Central memory CD8-positive, alpha-beta T cell (primary cell): ENCODE results near the gene LIPA.

ENCODE experiments used
- ATAC-seq: fragments of 150-1000 bp; cut with Tn5 transposase; replicated peaks from 2 replicates; pipeline ENCODE4 v1.10.0; 2022; ENCODE audit warnings: mild to moderate bottlenecking, moderate FRiP score, moderate number of reproducible peaks; ENCODE audit not compliant: poor library complexity, severe bottlenecking; ENCODE audit errors: extremely low read depth
- DNase-seq, 2 donors: peaks; one replicate each; pipeline ENCODE4 v3.0.0; 2021; ENCODE audit warnings: low spot score in 2 of 2
- H3K27ac Mint-ChIP-seq: one replicate; pipeline ENCODE4 v1.8.0; 2022; ENCODE audit warnings: low read depth, mild to moderate bottlenecking, moderate library complexity, mixed read lengths
- H3K27me3 Mint-ChIP-seq: one replicate; pipeline ENCODE4 v1.8.0; 2022; ENCODE audit warnings: mixed read lengths
- H3K36me3 Mint-ChIP-seq: one replicate; pipeline ENCODE4 v1.8.0; 2022; ENCODE audit warnings: mild to moderate bottlenecking, moderate library complexity, mixed read lengths; ENCODE audit not compliant: insufficient read depth
- H3K4me1 Mint-ChIP-seq: one replicate; pipeline ENCODE4 v1.8.0; 2022; ENCODE audit warnings: mixed read lengths
- H3K4me3 Mint-ChIP-seq: one replicate; pipeline ENCODE4 v1.8.0; 2022; ENCODE audit warnings: mild to moderate bottlenecking, moderate library complexity, mixed read lengths
- H3K9me3 Mint-ChIP-seq: one replicate; pipeline ENCODE4 v1.8.0; 2022; ENCODE audit warnings: mixed read lengths

Gene LIPA

DNA sequence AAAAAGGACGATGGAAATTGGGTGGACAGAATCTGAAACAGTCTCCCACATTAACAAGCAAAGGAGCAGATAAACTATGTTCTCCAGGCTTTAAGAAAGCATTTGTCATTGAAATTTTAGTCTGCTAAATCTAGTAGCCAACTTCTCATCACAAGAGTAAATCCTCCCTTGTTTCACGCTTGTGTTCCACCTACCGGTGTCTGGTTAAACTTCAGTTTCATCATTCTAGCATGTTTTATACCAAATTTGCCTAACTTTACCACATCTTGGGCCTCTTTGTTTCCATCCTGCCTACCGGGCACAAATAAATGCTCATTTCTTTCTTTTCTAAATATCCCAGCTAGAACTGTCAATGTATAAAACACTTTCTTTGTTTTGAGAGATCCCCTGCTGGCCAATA is 5.8 kb downstream of the LIPA start:
- H3K4me3 Mint-ChIP-seq, result no peak overlapping the region
- DNase-seq, result no peak

DNA sequence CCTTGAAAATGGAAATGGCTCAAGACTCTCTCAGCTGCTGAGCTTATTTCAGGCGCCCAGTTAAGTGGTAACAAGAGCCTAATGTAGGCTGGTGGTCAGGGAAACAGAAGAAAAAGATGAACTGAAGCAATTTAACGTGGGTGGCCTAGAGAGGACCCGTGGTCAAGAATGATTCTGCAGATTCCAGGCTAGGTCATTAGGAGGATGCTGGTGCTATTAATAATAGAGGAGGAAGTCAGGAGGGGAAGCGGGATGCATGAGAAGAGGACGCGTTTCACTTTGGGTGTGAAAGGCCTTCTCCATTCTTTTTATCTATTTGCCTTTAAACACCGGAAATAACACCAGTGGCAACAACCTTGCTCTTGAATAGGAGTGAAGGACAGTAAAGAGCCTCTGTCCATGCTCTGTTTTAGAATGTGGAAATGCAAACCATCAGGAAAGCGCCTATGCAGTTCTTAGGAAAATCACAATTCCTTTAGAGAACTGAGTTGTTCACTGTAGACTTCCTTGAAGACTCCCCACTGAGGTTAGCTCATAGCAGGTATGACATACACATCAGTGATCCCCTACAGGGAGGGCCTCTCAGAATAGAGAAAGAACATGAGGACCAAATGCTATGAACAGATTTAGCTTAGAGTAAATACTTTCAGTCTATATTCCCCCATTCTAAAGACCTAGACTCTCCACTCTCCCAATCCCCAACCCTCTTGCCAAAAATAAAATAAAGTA is 8.6 kb downstream of the LIPA start:
- ATAC-seq, result no peak
- peaks cover 14% of the 10 kb centered on the region for H3K36me3 Mint-ChIP-seq
- no peaks in the 10 kb centered on the region for H3K9me3 Mint-ChIP-seq
- H3K4me3 Mint-ChIP-seq, result no peak overlapping the region
- H3K27ac Mint-ChIP-seq, result no peak overlapping the region
- H3K27me3 Mint-ChIP-seq, result no peaks in the 10 kb centered on the region
- peaks cover 18% of the 10 kb centered on the region for H3K4me1 Mint-ChIP-seq
- no peak for DNase-seq

More for the DNA sequence above, 5.8 kb downstream of the LIPA start:
- H3K36me3 Mint-ChIP-seq, result peaks cover 7% of the 10 kb centered on the region
- H3K9me3 Mint-ChIP-seq, result no peaks in the 10 kb centered on the region
- H3K4me1 Mint-ChIP-seq, result peaks cover 25% of the 10 kb centered on the region
- H3K27ac Mint-ChIP-seq, result no peak overlapping the region
- ATAC-seq, result no peak
- no peaks in the 10 kb centered on the region for H3K27me3 Mint-ChIP-seq

DNA sequence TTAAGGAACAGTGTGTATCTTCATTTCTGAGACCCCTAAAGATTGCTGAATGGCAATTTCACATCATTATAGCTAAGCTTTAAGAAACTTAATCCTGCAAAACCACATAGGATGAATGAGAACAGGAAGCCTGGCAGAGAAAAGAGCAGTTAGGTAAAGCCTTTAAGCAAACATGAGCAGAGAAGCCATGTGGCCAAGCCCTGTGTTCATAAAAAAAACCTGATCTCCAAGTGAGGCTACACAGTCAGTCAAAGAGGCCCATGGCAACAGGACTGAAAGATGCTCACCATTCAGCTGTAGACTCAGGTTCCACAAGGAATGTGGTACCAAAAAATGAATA is 9.3 kb downstream of the LIPA start:
- no peak overlapping the region for H3K27ac Mint-ChIP-seq
- H3K36me3 Mint-ChIP-seq, result peaks cover 18% of the 10 kb centered on the region
- H3K9me3 Mint-ChIP-seq, result no peaks in the 10 kb centered on the region
- H3K4me3 Mint-ChIP-seq, result no peak overlapping the region
- H3K27me3 Mint-ChIP-seq, result no peaks in the 10 kb centered on the region
- peaks cover 18% of the 10 kb centered on the region for H3K4me1 Mint-ChIP-seq
- ATAC-seq (no peak), DNase-seq (no peak)

- Mint-ChIP-seq H3K27me3 (no peaks in the 10 kb centered on the region), H3K36me3 (peaks cover 17% of the 10 kb centered on the region), H3K4me3 (no peak overlapping the region), H3K27ac (no peak overlapping the region), H3K9me3 (no peaks in the 10 kb centered on the region), H3K4me1 (peaks cover 18% of the 10 kb centered on the region)
- no peak for ATAC-seq
- no peak for DNase-seq
These were observed 9.9 kb downstream of the LIPA start for GRCh38 chr10:89241486-89242344.

DNA sequence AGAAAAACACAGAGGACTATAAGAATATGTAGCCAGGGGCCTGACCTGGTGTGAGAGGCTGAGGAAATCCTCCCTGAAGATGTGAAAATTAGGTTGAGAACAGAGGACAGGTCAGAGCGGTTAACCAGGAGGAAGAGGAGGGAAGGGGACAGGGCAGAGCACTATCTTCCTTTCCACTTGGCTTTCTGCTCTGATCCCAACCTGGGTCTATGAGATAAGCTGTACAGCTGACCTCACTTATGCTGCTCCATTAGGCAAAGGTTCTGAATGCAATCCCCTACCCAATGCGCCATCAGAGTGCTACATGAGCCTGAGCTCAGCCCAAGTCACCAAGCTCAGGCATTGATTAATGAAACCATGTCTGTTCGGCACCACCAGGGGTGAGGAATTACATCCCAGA is 10.5 kb downstream of the LIPA start:
- no peak for DNase-seq
- H3K4me1 Mint-ChIP-seq, result peaks cover 18% of the 10 kb centered on the region
- ATAC-seq, result no peak
- peaks cover 22% of the 10 kb centered on the region for H3K36me3 Mint-ChIP-seq
- no peak overlapping the region for H3K27ac Mint-ChIP-seq
- H3K27me3 Mint-ChIP-seq, result no peaks in the 10 kb centered on the region
- H3K4me3 Mint-ChIP-seq, result no peak overlapping the region
- H3K9me3 Mint-ChIP-seq, result no peaks in the 10 kb centered on the region

DNA sequence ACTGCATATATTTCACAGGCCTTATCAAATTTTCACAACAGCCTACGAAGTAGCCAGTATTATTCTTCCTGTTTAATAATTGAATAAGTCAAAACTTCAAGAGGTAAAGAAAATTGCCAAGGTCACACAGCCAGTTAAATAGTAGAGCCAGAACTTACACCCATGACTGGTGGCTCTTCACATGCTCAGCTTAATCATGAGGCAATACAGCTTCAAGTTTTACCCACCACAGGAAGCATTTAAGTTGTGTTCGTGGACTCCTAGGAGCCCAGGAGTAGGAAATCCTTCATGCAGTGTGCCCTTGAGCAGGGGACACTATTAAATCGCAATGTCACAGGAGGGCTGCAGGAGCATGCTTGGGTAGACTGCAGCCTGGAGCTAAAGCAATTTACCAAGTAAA is 11.1 kb downstream of the LIPA start:
- DNase-seq, result no peak
- peaks cover 18% of the 10 kb centered on the region for H3K4me1 Mint-ChIP-seq

DNA sequence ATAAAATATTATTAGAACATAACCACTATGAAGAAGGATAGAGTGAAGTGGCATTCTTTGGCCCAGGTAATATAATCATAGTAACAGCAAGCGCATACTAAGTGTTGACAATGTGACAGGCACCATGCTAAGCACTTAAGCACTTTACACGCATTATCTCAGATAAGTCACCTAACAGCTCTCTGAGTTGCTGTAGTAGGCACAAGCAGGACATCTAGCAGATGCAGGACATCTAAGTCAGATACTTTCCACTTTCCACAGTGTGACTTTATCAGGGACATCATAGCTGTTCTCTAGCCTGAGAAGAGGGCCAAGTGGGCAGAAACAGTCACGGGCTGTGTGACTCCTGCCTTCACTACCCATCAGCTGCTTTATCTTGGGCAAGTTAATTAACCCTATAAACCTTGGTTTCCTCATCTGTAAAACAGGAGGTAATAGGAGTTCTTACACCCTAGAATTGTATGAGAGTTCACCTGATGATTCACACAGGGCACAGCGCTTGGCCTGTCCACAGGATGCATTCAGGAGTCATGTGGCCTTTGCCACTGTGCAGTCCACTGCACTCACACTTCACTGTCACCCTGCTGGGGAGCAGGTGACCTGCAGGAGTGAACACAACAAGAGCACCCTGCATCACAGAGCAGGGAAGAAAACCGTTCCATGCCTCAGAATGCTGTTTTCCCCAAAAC is 12.5 kb downstream of the LIPA start:
- Mint-ChIP-seq H3K4me1 (peaks cover 18% of the 10 kb centered on the region), H3K4me3 (no peak overlapping the region), H3K27me3 (no peaks in the 10 kb centered on the region), H3K27ac (no peak overlapping the region), H3K36me3 (peaks cover 18% of the 10 kb centered on the region), H3K9me3 (no peaks in the 10 kb centered on the region)
- DNase-seq (no peak), ATAC-seq (no peak)

More for the DNA sequence above, 11.1 kb downstream of the LIPA start:
- peaks cover 21% of the 10 kb centered on the region for H3K36me3 Mint-ChIP-seq
- H3K9me3 Mint-ChIP-seq, result no peaks in the 10 kb centered on the region
- no peaks in the 10 kb centered on the region for H3K27me3 Mint-ChIP-seq
- H3K4me3 Mint-ChIP-seq, result no peak overlapping the region
- H3K27ac Mint-ChIP-seq, result no peak overlapping the region
- ATAC-seq, result no peak

GRCh38 chr10:89237849-89238248 is 13.7 kb downstream of the LIPA start:
- Mint-ChIP-seq H3K4me3 (no peak overlapping the region), H3K27ac (no peak overlapping the region), H3K9me3 (no peaks in the 10 kb centered on the region), H3K27me3 (no peaks in the 10 kb centered on the region), H3K4me1 (peaks cover 12% of the 10 kb centered on the region), H3K36me3 (peaks cover 23% of the 10 kb centered on the region)
- ATAC-seq (no peak), DNase-seq (no peak)

- no peak overlapping the region for H3K27ac Mint-ChIP-seq
- ATAC-seq, result no peak
- no peak overlapping the region for H3K4me3 Mint-ChIP-seq
- H3K4me1 Mint-ChIP-seq, result peaks cover 12% of the 10 kb centered on the region
- no peaks in the 10 kb centered on the region for H3K27me3 Mint-ChIP-seq
- H3K36me3 Mint-ChIP-seq, result peaks cover 26% of the 10 kb centered on the region
- DNase-seq, result no peak
- no peaks in the 10 kb centered on the region for H3K9me3 Mint-ChIP-seq
These were observed 15.3 kb downstream of the LIPA start for GRCh38 chr10:89236226-89236797.

DNA sequence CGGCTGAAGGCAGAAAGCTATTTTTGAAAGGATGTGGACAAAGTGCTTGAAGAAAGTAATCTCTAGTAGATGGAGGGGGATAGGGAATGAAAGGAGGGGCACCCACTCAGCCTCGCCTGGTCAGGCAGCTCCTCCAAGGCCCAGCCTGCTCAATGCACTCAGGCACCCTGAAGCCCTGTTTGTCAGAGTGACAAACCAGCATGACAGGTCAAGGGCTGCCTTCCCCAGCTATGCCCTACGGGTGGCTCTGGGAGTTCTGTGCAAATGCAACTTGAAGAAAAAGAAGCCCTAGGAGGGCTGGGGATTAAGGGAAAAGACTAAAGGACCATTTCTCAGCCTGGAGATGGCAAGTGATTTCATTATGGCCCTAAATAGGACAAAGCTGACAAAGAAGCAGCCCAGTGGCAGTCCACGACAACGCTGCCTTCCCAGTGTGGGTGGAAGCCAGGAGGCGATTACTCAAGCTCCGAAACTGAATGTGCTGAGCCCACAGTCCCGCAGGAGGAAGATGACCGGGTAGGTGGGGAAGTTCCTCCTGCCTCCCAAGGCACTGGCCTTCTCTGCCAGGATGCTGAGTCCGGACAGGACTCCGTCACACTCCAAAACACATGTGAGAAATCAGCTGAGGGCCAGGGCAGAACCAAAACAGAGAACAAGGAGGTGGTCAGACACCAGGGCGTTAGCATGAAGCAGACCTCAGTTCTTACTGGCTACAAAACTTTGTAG is 16.3 kb downstream of the LIPA start:
- Mint-ChIP-seq H3K27ac (no peak overlapping the region), H3K27me3 (no peaks in the 10 kb centered on the region), H3K36me3 (peaks cover 23% of the 10 kb centered on the region), H3K4me1 (peaks cover 4% of the 10 kb centered on the region), H3K9me3 (no peaks in the 10 kb centered on the region), H3K4me3 (no peak overlapping the region)
- no peak for DNase-seq
- ATAC-seq, result no peak

GRCh38 chr10:89233033-89233432 is 18.5 kb downstream of the LIPA start:
- H3K4me3 Mint-ChIP-seq, result no peak overlapping the region
- DNase-seq (no peak), ATAC-seq (no peak)
- H3K36me3 Mint-ChIP-seq, result peaks cover 18% of the 10 kb centered on the region
- H3K4me1 Mint-ChIP-seq, result no peaks in the 10 kb centered on the region
- no peak overlapping the region for H3K27ac Mint-ChIP-seq
- no peaks in the 10 kb centered on the region for H3K9me3 Mint-ChIP-seq
- H3K27me3 Mint-ChIP-seq, result no peaks in the 10 kb centered on the region

- Mint-ChIP-seq H3K4me1 (peaks cover 8% of the 10 kb centered on the region), H3K27me3 (no peaks in the 10 kb centered on the region), H3K9me3 (no peaks in the 10 kb centered on the region), H3K4me3 (no peak overlapping the region), H3K36me3 (peaks cover 12% of the 10 kb centered on the region), H3K27ac (no peak overlapping the region)
- ATAC-seq (no peak), DNase-seq (no peak)
These were observed 22.6 kb downstream of the LIPA start for GRCh38 chr10:89228962-89229361.
